Fibroblast of lung (primary cell): ENCODE measurements around the gene FGF14. TPM values are rescaled to one million over a fixed set of nuclear protein-coding genes. Genes with fewer than 3 reads are reported as not detected.

Experiments used
- DNase-seq, 2 donors: peaks; one replicate each; pipeline versions ENCODE4 v3.0.0 to v3.0.0-alpha.2; 2010; ENCODE audit warnings: low read depth in 2 of 2
- H2AFZ ChIP-seq: 2 replicates; pipeline ENCODE4 v1.5.1; 2012; ENCODE audit warnings: low read length, control low read depth, inconsistent platforms
- H3K27ac ChIP-seq: 2 replicates; pipeline ENCODE4 v1.5.1; 2011; ENCODE audit warnings: low read length, control low read depth; ENCODE audit not compliant: insufficient read depth
- H3K27me3 ChIP-seq: 2 replicates; pipeline ENCODE4 v1.5.1; 2011; ENCODE audit warnings: mild to moderate bottlenecking, low read length; ENCODE audit not compliant: control insufficient read depth, insufficient read depth
- H3K36me3 ChIP-seq: 2 replicates; pipeline ENCODE4 v1.5.1; 2011; ENCODE audit warnings: low read length; ENCODE audit not compliant: control insufficient read depth, insufficient read depth
- H3K4me1 ChIP-seq: 2 replicates; pipeline ENCODE4 v1.5.1; 2011; ENCODE audit warnings: low read length; ENCODE audit not compliant: control insufficient read depth, insufficient read depth; ENCODE audit errors: extremely low read depth
- H3K4me2 ChIP-seq: 2 replicates; pipeline ENCODE4 v1.5.1; 2011; ENCODE audit warnings: low read length, control low read depth; ENCODE audit not compliant: insufficient read depth; ENCODE audit errors: extremely low read depth
- H3K4me3 ChIP-seq, 4 experiments: fragments of 200-600 bp in 1 of 4; sonication (generic) in 1 of 4; replicated peaks in 1 of 4; 2 replicates each; pipeline ENCODE4 v1.5.1; 2011 to 2016; ENCODE audit warnings: low read length in 4 of 4, low read depth in 3 of 4, mild to moderate bottlenecking in 3 of 4, control low read depth in 2 of 4, inconsistent platforms in 1 of 4, mixed read lengths in 1 of 4; ENCODE audit not compliant: insufficient read depth in 1 of 4; ENCODE audit errors: control extremely low read depth in 1 of 4
- H3K79me2 ChIP-seq: 2 replicates; pipeline ENCODE4 v1.5.1; 2012; ENCODE audit warnings: mild to moderate bottlenecking, low read length, inconsistent platforms; ENCODE audit not compliant: control insufficient read depth, insufficient read depth
- H3K9ac ChIP-seq: 2 replicates; pipeline ENCODE4 v1.5.1; 2011; ENCODE audit warnings: mild to moderate bottlenecking, low read length, control low read depth; ENCODE audit not compliant: insufficient read depth
- H3K9me3 ChIP-seq: 2 replicates; pipeline ENCODE4 v1.5.1; 2012; ENCODE audit warnings: low read depth, low read length; ENCODE audit not compliant: control insufficient read depth, insufficient read depth
- H4K20me1 ChIP-seq: 2 replicates; pipeline ENCODE4 v1.5.1; 2011; ENCODE audit warnings: low read length; ENCODE audit not compliant: control insufficient read depth, insufficient read depth; ENCODE audit errors: extremely low read depth
- EZH2 ChIP-seq: IDR thresholded peaks from 2 replicates; pipeline ENCODE4 v1.5.1; 2012; ENCODE audit warnings: low read length, control low read depth, mild to moderate bottlenecking; ENCODE audit errors: missing control alignments
- polyA plus RNA-seq, 2 donors: library from polyadenylated mRNA; depleted of rRNA in 1 of 2; stranded (reverse) in 1 of 2; unstranded in 1 of 2; fragments of >200 nt; gene quantifications; 2 replicates each; pipeline ENCODE4 v1.2.1, GENCODE V29; 2011 to 2012; ENCODE audit warnings: missing spikeins in 1 of 2
- total RNA-seq: library from RNA; depleted of rRNA; stranded (reverse); fragments of >200 nt; gene quantifications from 2 replicates; pipeline ENCODE4 v1.2.1, GENCODE V29; 2014
- TF ChIP-seq, protein P1 (sequence below), 2 donors: IDR thresholded peaks in 1 of 2; conservative IDR thresholded peaks in 1 of 2; 1 replicate in 1 of 2; 2 replicates in 1 of 2; pipeline ENCODE4 v1.5.1; 2011 to 2012; ENCODE audit warnings: low read length in 2 of 2, control low read depth in 1 of 2, inconsistent platforms in 1 of 2, low read depth in 1 of 2, mild to moderate bottlenecking in 1 of 2

The FGF14 gene
- total and polyA plus RNA-seq, 2 donors (not counting 1 experiment from before 2014, with no cell fraction given) = 0.94 to 7.8 TPM

DNA sequence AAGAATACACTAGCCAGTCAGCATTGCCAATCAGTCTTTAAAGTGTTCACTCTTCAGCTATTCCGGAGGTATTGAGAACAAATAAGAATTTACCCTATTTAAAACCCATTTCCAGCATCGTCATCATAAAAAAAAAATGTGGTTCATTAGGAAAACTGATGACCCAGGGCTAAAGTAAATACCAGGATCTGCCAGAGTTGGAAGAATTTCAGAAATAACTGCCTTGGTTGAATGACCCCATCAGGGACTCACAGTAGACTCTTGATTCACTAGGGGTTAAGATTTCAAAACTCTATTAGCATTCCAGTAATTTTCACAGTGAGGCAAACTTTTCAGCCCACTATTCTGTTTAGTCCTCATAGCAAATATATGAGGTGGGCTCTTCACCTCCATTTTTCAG, 572.4 kb downstream of the FGF14 start:
- H3K27me3 ChIP-seq = no peaks in the 10 kb centered on the region
- no peaks in the 10 kb centered on the region for H4K20me1 ChIP-seq
- no peak overlapping the region for H3K9ac ChIP-seq
- no peak overlapping the region for H3K4me3 ChIP-seq
- no peaks in the 10 kb centered on the region for H3K36me3 ChIP-seq
- no peaks in the 10 kb centered on the region for H3K9me3 ChIP-seq
- H3K4me2 ChIP-seq = no peak overlapping the region
- no peak for TF ChIP-seq EZH2
- TF ChIP-seq, protein P1, sequence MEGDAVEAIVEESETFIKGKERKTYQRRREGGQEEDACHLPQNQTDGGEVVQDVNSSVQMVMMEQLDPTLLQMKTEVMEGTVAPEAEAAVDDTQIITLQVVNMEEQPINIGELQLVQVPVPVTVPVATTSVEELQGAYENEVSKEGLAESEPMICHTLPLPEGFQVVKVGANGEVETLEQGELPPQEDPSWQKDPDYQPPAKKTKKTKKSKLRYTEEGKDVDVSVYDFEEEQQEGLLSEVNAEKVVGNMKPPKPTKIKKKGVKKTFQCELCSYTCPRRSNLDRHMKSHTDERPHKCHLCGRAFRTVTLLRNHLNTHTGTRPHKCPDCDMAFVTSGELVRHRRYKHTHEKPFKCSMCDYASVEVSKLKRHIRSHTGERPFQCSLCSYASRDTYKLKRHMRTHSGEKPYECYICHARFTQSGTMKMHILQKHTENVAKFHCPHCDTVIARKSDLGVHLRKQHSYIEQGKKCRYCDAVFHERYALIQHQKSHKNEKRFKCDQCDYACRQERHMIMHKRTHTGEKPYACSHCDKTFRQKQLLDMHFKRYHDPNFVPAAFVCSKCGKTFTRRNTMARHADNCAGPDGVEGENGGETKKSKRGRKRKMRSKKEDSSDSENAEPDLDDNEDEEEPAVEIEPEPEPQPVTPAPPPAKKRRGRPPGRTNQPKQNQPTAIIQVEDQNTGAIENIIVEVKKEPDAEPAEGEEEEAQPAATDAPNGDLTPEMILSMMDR (conservative IDR thresholded peaks at IDR 0.05 in 1 of 2, IDR thresholded peaks at IDR 0.05 in 1 of 2; ENCODE audit: low read depth in 1 of 2, low read length in 2 of 2) = no peak
- no peak for DNase-seq
- no peaks in the 10 kb centered on the region for H3K79me2 ChIP-seq
- no peak overlapping the region for H2AFZ ChIP-seq
- no peaks in the 10 kb centered on the region for H3K4me1 ChIP-seq
- no peak overlapping the region for H3K27ac ChIP-seq

DNA sequence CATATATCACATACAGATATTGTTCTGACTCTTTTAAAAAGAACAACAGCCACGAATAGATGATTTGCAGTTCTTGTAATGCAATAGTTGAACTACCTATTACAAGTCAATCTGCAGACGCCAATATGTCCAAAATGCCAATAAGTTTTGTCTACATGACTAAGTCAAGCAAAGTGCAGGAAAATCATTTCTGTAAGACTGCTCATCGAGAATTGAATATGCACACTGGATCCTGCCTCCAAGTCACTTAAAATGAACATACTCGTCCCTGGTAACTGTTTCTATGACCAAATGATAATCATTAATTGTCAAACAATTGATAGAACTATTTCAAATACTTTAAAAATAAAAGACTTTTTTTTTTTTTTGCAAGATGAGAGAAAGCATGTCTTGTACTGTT, 573.7 kb downstream of the FGF14 start:
- H3K4me1 ChIP-seq = no peaks in the 10 kb centered on the region
- no peaks in the 10 kb centered on the region for H3K27me3 ChIP-seq
- TF ChIP-seq EZH2 = no peak
- TF ChIP-seq, protein P1 (conservative IDR thresholded peaks at IDR 0.05 in 1 of 2, IDR thresholded peaks at IDR 0.05 in 1 of 2; ENCODE audit: low read depth in 1 of 2, low read length in 2 of 2) = no peak
- no peak overlapping the region for H3K27ac ChIP-seq
- no peak overlapping the region for H3K9ac ChIP-seq
- no peak overlapping the region for H3K4me3 ChIP-seq
- H3K79me2 ChIP-seq = no peaks in the 10 kb centered on the region
- no peaks in the 10 kb centered on the region for H3K36me3 ChIP-seq
- no peaks in the 10 kb centered on the region for H3K9me3 ChIP-seq
- no peaks in the 10 kb centered on the region for H4K20me1 ChIP-seq
- no peak overlapping the region for H2AFZ ChIP-seq
- no peak for DNase-seq
- no peak overlapping the region for H3K4me2 ChIP-seq

DNA sequence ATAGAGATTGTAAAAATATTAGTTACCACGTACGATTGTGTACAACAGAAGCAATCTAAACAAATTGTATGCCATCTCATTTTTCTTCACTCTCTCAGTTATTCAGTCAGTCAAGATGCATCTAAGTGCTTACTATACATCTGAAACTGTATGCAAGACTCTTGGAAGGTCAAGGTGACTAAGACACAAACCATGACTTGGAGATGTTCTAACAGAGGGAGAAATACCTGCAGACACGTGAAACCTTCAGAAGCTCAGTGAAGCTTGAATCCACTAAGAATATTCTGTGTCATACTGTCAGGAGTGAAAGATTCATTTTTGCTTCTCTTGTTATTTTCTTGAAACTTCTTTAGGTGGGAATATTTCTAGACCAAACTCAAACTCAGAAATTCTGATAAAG, 584.0 kb downstream of the FGF14 start:
- no peak overlapping the region for H3K9ac ChIP-seq
- H4K20me1 ChIP-seq = no peaks in the 10 kb centered on the region
- H3K4me1 ChIP-seq = no peaks in the 10 kb centered on the region
- H3K4me3 ChIP-seq = no peak overlapping the region
- H3K36me3 ChIP-seq = no peaks in the 10 kb centered on the region
- H3K27ac ChIP-seq = no peak overlapping the region
- H3K4me2 ChIP-seq = no peak overlapping the region
- TF ChIP-seq EZH2 = no peak
- TF ChIP-seq, protein P1 (conservative IDR thresholded peaks at IDR 0.05 in 1 of 2, IDR thresholded peaks at IDR 0.05 in 1 of 2; ENCODE audit: low read depth in 1 of 2, low read length in 2 of 2) = no peak
- DNase-seq = no peak
- no peaks in the 10 kb centered on the region for H3K9me3 ChIP-seq
- no peak overlapping the region for H2AFZ ChIP-seq
- H3K79me2 ChIP-seq = no peaks in the 10 kb centered on the region
- H3K27me3 ChIP-seq = no peaks in the 10 kb centered on the region
